Spleen (tissue), 7 donors: ENCODE measurements around the gene SNAI1.

ENCODE experiments used
- POLR2A ChIP-seq, 3 donors: fragments of 450-650 bp; IDR thresholded peaks; one replicate each; pipeline ENCODE4 v1.5.1; 2017; ENCODE audit warnings: antibody characterized with exemption in 3 of 3, mild to moderate bottlenecking in 1 of 3
- TF ChIP-seq, protein P1 (sequence below), 11 experiments: fragments of 200-600 bp in 7 of 11; fragments of 450-650 bp in 4 of 11; sonication (generic) in 4 of 11; IDR thresholded peaks in 8 of 11; conservative IDR thresholded peaks in 3 of 11; 1 replicate in 7 of 11; 2 replicates in 4 of 11; pipeline versions ENCODE4 v1.4.0 to v1.8.0; 2016 to 2021; ENCODE audit warnings: antibody characterized with exemption in 11 of 11, inconsistent platforms in 4 of 11, mild to moderate bottlenecking in 1 of 11
- donor health status: DM: no; HTN: no; CAD: no; lungs with moderate emphysema.
- donor health status: DM: no; HTN: no; CAD: no.
- donor health status: DM: no; HTN: no; CAD: no.

DNA sequence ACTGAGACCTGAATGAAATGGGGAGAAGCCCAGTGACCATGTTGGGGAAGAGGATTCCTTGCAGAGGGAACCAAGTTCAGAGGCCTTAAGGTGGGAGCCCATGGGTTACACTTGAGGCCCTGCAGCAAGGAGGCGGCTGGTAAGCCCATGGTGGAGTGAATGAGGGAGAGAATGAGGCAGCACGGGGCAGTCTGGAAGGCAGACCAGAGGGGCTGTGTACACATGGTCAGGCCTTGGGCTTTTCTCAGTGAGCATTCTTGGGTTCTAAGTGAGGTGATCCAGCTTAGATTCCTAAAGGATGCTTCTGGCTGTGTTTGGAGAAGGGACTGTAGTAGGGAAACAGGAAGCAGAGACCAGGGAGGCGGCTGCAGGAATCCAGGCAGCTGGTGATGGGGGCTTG lies 27.6 kb upstream of the SNAI1 start:
- TF ChIP-seq, protein P1, sequence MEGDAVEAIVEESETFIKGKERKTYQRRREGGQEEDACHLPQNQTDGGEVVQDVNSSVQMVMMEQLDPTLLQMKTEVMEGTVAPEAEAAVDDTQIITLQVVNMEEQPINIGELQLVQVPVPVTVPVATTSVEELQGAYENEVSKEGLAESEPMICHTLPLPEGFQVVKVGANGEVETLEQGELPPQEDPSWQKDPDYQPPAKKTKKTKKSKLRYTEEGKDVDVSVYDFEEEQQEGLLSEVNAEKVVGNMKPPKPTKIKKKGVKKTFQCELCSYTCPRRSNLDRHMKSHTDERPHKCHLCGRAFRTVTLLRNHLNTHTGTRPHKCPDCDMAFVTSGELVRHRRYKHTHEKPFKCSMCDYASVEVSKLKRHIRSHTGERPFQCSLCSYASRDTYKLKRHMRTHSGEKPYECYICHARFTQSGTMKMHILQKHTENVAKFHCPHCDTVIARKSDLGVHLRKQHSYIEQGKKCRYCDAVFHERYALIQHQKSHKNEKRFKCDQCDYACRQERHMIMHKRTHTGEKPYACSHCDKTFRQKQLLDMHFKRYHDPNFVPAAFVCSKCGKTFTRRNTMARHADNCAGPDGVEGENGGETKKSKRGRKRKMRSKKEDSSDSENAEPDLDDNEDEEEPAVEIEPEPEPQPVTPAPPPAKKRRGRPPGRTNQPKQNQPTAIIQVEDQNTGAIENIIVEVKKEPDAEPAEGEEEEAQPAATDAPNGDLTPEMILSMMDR (IDR thresholded peaks at IDR 0.05 in 8 of 11, conservative IDR thresholded peaks at IDR 0.05 in 3 of 11) = no peak
- no peak for TF ChIP-seq POLR2A (IDR thresholded peaks at IDR 0.05)
